Stomach (tissue), 9 donors: Measurements from ENCODE around the gene ATP10B. TPM values are rescaled to one million over a fixed set of nuclear protein-coding genes. Genes with fewer than 3 reads are reported as not detected.
"Not testable (repeated sequence)": the region's sequence is repeated elsewhere in the genome, so short reads cannot be mapped to it uniquely, and the experiment has no call there.

Experiments used
- DNase-seq, 2 donors: peaks; one replicate each; pipeline versions ENCODE4 v3.0.0 to v3.0.0-alpha.2; 2013 to 2019
- H3K27ac ChIP-seq, 5 donors: fragments of 200-600 bp in 4 of 5; sonication (generic) in 4 of 5; one replicate each; pipeline ENCODE4 v1.5.1; 2013 to 2019; ENCODE audit warnings: mild to moderate bottlenecking in 1 of 5, moderate library complexity in 1 of 5
- H3K27me3 ChIP-seq, 3 donors: fragments of 200-600 bp; sonication (generic); one replicate each; pipeline ENCODE4 v1.5.1; 2017 to 2019; ENCODE audit warnings: mixed run types in 1 of 3
- H3K36me3 ChIP-seq, 4 donors: fragments of 200-600 bp; sonication (generic); 1 replicate in 3 of 4; 2 replicates in 1 of 4; pipeline ENCODE4 v1.5.1; 2016 to 2019
- H3K4me1 ChIP-seq, 4 donors: fragments of 200-600 bp; sonication (generic); one replicate each; pipeline ENCODE4 v1.5.1; 2016 to 2019
- H3K4me3 ChIP-seq, 4 donors: fragments of 200-600 bp; sonication (generic) in 3 of 4; one replicate each; pipeline ENCODE4 v1.5.1; 2016 to 2019; ENCODE audit warnings: mild to moderate bottlenecking in 1 of 4
- H3K9me3 ChIP-seq, 4 donors: fragments of 200-600 bp; sonication (generic); one replicate each; pipeline ENCODE4 v1.5.1; 2016 to 2019
- EP300 ChIP-seq: sonication (generic); formaldehyde crosslinking; IDR thresholded peaks from one replicate; pipeline ENCODE4 v1.6.1; 2017; ENCODE audit warnings: antibody characterized with exemption
- POLR2A ChIP-seq, 4 donors: fragments of 450-650 bp; IDR thresholded peaks; one replicate each; pipeline ENCODE4 v1.6.1; 2016; ENCODE audit warnings: antibody characterized with exemption in 4 of 4, control low read depth in 2 of 4, mild to moderate bottlenecking in 1 of 4, moderate library complexity in 1 of 4
- POLR2AphosphoS5 ChIP-seq, 3 donors: sonication (generic); formaldehyde crosslinking; IDR thresholded peaks; one replicate each; pipeline ENCODE4 v1.6.1; 2016; ENCODE audit warnings: antibody characterized with exemption in 3 of 3
- WGBS, 5 donors: extraction: QIAGEN DNeasy Blood & Tissue Kit in 3 of 5; methylation state at CpG; one replicate each; pipeline versions ENCODE4 v1.1.5 to v1.1.7; 2013 to 2018; 5-methylcytosine and 5-hydroxymethylcytosine counted together
- intact Hi-C: fragments of 100-400 bp; cut with DNase I; formaldehyde crosslinking; loops from one replicate; pipeline ENCODE4 v1.15.1; 2023; ENCODE audit warnings: low total_unique reads
- polyA plus RNA-seq, 3 donors: library from polyadenylated mRNA; stranded (reverse); fragments of 200-250 nt; gene quantifications; one replicate each; pipeline ENCODE4 v1.2.3, GENCODE V29; 2013
- total RNA-seq, 5 donors: library from RNA; depleted of rRNA; stranded (reverse); fragments of >200 nt; gene quantifications; one replicate each; pipeline versions ENCODE4 v1.1.0 to v1.2.3, GENCODE V29; 2014 to 2016
- TF ChIP-seq, protein P1 (sequence below), 7 experiments: fragments of 450-650 bp in 4 of 7; fragments of 200-600 bp in 3 of 7; sonication (generic) in 3 of 7; IDR thresholded peaks; one replicate each; pipeline ENCODE4 v1.5.1; 2016 to 2019; ENCODE audit warnings: antibody characterized with exemption in 7 of 7, control low read depth in 2 of 7, mild to moderate bottlenecking in 1 of 7
- donor health status: healthy with polysubstance abuse.
- donor health status: Bipolar disorder and iron deficiency.
- donor health status: healthy.

The ATP10B gene
- total and polyA plus RNA-seq, 8 donors = 0.25 to 115 (median 4.4) TPM

DNA sequence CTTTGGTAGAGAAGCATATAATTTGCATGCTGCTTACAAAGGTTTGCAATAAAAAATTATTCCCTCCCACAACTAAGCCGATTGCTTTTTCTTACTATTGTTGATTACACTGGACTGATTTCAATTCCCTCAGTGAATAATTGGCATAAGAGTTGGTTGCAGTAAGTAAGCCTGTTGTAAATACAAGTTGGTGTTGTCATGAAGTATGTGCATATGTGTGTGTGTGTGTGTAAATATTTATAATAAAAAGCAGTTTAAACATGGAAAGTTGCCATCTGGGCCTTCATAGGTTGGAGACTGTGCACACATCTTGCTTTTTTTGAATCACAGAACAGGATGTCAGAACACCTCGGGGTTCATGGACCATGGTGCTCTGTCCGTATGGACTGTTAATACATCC lies 131.2 kb downstream of the ATP10B start:
- intact Hi-C loops = no loop called here
- Histone ChIP-seq H3K36me3 (no peaks in the 10 kb centered on the region), H3K4me1 (peaks cover 0 to 4% (median 0%) of the 10 kb centered on the region in 4 donors), H3K27me3 (no peaks in the 10 kb centered on the region), H3K4me3 (no peak overlapping the region), H3K27ac (no peak overlapping the region), H3K9me3 (no peaks in the 10 kb centered on the region)
- no peak for DNase-seq
- TF ChIP-seq POLR2AphosphoS5 (IDR thresholded peaks at IDR 0.05) (no peak), POLR2A (IDR thresholded peaks at IDR 0.05) (no peak), EP300 (no peak)
- TF ChIP-seq, protein P1, sequence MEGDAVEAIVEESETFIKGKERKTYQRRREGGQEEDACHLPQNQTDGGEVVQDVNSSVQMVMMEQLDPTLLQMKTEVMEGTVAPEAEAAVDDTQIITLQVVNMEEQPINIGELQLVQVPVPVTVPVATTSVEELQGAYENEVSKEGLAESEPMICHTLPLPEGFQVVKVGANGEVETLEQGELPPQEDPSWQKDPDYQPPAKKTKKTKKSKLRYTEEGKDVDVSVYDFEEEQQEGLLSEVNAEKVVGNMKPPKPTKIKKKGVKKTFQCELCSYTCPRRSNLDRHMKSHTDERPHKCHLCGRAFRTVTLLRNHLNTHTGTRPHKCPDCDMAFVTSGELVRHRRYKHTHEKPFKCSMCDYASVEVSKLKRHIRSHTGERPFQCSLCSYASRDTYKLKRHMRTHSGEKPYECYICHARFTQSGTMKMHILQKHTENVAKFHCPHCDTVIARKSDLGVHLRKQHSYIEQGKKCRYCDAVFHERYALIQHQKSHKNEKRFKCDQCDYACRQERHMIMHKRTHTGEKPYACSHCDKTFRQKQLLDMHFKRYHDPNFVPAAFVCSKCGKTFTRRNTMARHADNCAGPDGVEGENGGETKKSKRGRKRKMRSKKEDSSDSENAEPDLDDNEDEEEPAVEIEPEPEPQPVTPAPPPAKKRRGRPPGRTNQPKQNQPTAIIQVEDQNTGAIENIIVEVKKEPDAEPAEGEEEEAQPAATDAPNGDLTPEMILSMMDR (IDR thresholded peaks at IDR 0.05) = no peak
- 22 to 33% (median 28%) methylated on average over 3 of the region's 3 CpGs for WGBS, 5 donors

DNA sequence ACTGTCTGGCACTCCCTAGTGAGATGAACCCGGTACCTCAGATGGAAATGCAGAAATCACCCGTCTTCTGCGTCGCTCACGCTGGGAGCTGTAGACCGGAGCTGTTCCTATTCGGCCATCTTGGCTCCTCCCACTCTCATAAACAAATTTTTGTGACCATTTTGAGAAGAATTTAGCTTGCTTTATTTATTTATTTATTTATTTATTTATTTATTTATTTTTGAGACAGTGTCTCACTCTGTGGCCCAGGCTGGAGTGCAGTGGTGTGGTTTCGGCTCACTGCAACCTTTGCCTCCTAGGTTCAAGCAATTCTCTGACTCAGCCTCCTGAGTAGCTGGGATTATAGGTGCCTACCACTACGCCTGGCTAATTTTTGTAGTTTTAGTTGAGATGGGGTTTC lies 136.5 kb downstream of the ATP10B start:
- H3K36me3 ChIP-seq, H3K9me3 ChIP-seq, intact Hi-C loops, H3K4me3 ChIP-seq, DNase-seq, H3K27me3 ChIP-seq, H3K27ac ChIP-seq, H3K4me1 ChIP-seq: not testable (repeated sequence)
- WGBS, 5 donors = 96 to 100% (median 97%) methylated on average over 7 to 9 of the region's 9 CpGs

DNA sequence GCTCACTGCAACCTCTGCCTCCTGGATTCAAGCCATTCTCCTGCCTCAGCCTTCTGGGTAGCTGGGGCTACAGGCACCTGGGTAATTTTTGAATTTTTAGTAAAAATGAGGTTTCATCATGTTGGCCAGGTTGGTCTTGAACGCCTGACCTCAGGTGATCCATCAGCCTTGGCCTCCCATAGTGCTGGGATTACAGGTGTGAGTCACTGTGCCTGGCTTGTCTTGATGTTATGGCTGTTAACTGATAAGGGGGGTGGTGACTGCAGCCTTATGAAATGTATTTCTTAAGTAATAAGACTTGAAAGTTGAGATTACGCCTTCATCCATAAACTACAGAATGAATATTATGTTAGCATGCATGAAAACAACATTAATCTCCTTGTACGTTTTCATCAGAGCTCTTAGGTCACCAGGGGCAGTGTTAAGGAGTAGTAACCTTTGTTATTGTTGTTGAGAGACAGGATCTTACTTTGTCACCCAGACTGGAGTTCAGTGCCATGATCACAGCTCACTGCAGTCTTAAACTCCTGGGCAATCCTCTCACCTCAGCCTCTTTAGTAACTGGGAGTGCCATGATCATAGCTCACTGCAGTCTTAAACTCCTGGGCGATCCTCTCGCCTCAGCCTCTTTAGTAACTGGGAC lies 148.3 kb downstream of the ATP10B start:
- Histone ChIP-seq H3K27me3 (no peaks in the 10 kb centered on the region), H3K27ac (no peak overlapping the region), H3K4me3 (no peak overlapping the region), H3K4me1 (no peaks in the 10 kb centered on the region), H3K36me3 (no peaks in the 10 kb centered on the region), H3K9me3 (peaks cover 0 to 15% (median 2%) of the 10 kb centered on the region in 4 donors)
- 86 to 90% (median 88%) methylated on average over 5 of the region's 5 CpGs for WGBS, 5 donors
- intact Hi-C loops = no loop called here
- TF ChIP-seq POLR2AphosphoS5 (IDR thresholded peaks at IDR 0.05) (no peak), EP300 (no peak), POLR2A (IDR thresholded peaks at IDR 0.05) (no peak)
- TF ChIP-seq, protein P1 (IDR thresholded peaks at IDR 0.05) = no peak
- no peak for DNase-seq

DNA sequence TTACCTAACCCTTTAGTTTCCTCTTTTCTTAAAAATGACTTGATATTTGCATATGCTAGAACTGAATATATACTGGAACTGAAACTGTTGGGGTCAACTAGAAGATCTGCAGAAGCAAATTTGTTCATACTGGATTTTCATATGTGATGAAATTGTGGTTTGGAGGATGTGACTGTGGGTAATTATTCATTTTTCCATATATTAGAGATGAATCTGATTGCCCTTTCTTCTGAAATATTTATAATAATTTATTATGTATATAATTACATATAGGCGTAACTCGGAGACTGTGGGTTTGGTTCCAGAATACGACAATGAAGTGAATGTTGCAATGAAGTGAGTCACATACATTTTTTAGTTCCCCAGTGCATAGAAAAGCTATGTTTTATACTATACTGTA lies 149.1 kb downstream of the ATP10B start:
- no peaks in the 10 kb centered on the region for H3K27me3 ChIP-seq
- H3K36me3 ChIP-seq = no peaks in the 10 kb centered on the region
- no peak overlapping the region for H3K27ac ChIP-seq
- no peaks in the 10 kb centered on the region for H3K4me1 ChIP-seq
- no peak for DNase-seq
- no peak for TF ChIP-seq EP300
- TF ChIP-seq POLR2A (IDR thresholded peaks at IDR 0.05) = no peak
- 86 to 96% (median 90%) methylated on average over 3 of the region's 3 CpGs for WGBS, 5 donors
- H3K4me3 ChIP-seq = no peak overlapping the region
- intact Hi-C loops = no loop called here
- H3K9me3 ChIP-seq = peaks cover 0 to 15% (median 2%) of the 10 kb centered on the region in 4 donors

DNA sequence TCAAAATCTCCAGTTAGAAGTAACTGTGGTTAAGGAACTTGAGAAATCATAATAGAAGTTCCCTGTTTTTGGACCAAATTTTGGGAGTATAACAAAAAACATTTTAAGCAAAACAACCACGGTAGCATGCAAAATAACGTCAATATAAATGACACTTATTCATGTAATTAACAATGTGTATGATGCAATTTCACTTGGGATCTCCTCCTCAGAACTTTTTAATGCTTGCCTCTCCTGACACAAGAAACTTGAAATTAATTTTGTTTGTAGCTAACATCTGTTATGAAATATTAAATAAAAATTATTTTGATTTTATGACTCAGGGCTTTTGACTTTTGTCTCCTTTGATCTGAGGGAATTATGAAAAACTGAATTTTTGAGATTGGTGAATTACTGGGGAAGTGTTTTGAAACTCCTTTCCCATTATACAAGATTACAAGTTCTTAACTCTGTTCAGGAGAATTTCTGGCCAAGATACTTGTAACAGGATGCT lies 149.7 kb downstream of the ATP10B start:
- WGBS, 5 donors = 80 to 91% (median 89%) methylated on average over 2 of the region's 2 CpGs
- intact Hi-C loops = no loop called here

More for the DNA sequence above, 149.7 kb downstream of the ATP10B start:
- Histone ChIP-seq H3K4me3 (no peak overlapping the region), H3K36me3 (no peaks in the 10 kb centered on the region), H3K4me1 (no peaks in the 10 kb centered on the region), H3K27ac (no peak overlapping the region), H3K27me3 (no peaks in the 10 kb centered on the region), H3K9me3 (peaks cover 0 to 15% (median 2%) of the 10 kb centered on the region in 4 donors)
- TF ChIP-seq POLR2A (IDR thresholded peaks at IDR 0.05) = no peak
- no peak for TF ChIP-seq POLR2AphosphoS5 (IDR thresholded peaks at IDR 0.05)
- TF ChIP-seq, protein P1 (IDR thresholded peaks at IDR 0.05) = no peak
- TF ChIP-seq EP300 = no peak
- DNase-seq = no peak
